ENCODE data around the gene ETS1.

GRCh38 chr11:128462189-128462588 lies 125.2 kb downstream of the ETS1 start:
- no peak for TF ChIP-seq CTCF (conservative IDR thresholded peaks at IDR 0.05; ENCODE audit: low read length)
- TF ChIP-seq EZH2phosphoT487 (IDR thresholded peaks at IDR 0.05; ENCODE audit: borderline replicate concordance, low read depth, low read length), result no peak
